GM12892 (cell line): ENCODE measurements around the gene CACNB4.

Experiments
- DNase-seq: peaks from one replicate; pipeline ENCODE4 v3.0.0; 2011; ENCODE audit not compliant: insufficient read length
- FAIRE-seq: peaks from 2 replicates; lab custom pipeline; 2011; peaks lifted over from hg19 to GRCh38; lab: Jason Lieb, UNC
- POLR2A ChIP-seq: IDR thresholded peaks from 2 replicates; pipeline ENCODE4 v1.6.1; 2011; ENCODE audit warnings: low read depth, low read length, control low read depth
- POLR2AphosphoS5 ChIP-seq: IDR thresholded peaks from 2 replicates; pipeline ENCODE4 v1.6.1; 2011; ENCODE audit warnings: low read depth, low read length, control low read depth
- TAF1 ChIP-seq: IDR thresholded peaks from 2 replicates; pipeline ENCODE4 v1.6.1; 2011; ENCODE audit warnings: low read depth, mild to moderate bottlenecking, control low read depth, low read length, borderline replicate concordance

The CACNB4 gene

GRCh38 chr2:151977631-151978030 is 121.2 kb downstream of the CACNB4 start:
- no peak for DNase-seq
- TF ChIP-seq POLR2AphosphoS5 (no peak), TAF1 (no peak), POLR2A (no peak)
- no peak for FAIRE-seq

- peak; percentile 93 for FAIRE-seq
- TF ChIP-seq POLR2A = no peak
- no peak for TF ChIP-seq TAF1
- TF ChIP-seq POLR2AphosphoS5 = no peak
- DNase-seq = peak; percentile 17
These were observed 121.9 kb downstream of the CACNB4 start for GRCh38 chr2:151976945-151977353.

- no peak for TF ChIP-seq POLR2AphosphoS5
- peak; percentile 17 for FAIRE-seq
- DNase-seq = no peak
These were observed 123.1 kb downstream of the CACNB4 start for GRCh38 chr2:151975460-151976414.

- TF ChIP-seq POLR2AphosphoS5 (no peak), TAF1 (no peak), POLR2A (no peak)
- DNase-seq (no peak), FAIRE-seq (no peak)
These were observed 123.9 kb downstream of the CACNB4 start for GRCh38 chr2:151974988-151975387.

- FAIRE-seq (peak; percentile 91), DNase-seq (no peak)
- no peak for TF ChIP-seq POLR2A
- no peak for TF ChIP-seq POLR2AphosphoS5
These were observed 125.0 kb downstream of the CACNB4 start for GRCh38 chr2:151973901-151974199.

- no peak for TF ChIP-seq TAF1
- TF ChIP-seq POLR2AphosphoS5 = no peak
- no peak for TF ChIP-seq POLR2A
- FAIRE-seq (no peak), DNase-seq (no peak)
These were observed 125.6 kb downstream of the CACNB4 start for GRCh38 chr2:151973013-151973900.

- FAIRE-seq (no peak), DNase-seq (no peak)
- no peak for TF ChIP-seq POLR2A
- no peak for TF ChIP-seq POLR2AphosphoS5
- no peak for TF ChIP-seq TAF1
These were observed 126.4 kb downstream of the CACNB4 start for GRCh38 chr2:151972241-151973012.

GRCh38 chr2:151971301-151972051 is 127.4 kb downstream of the CACNB4 start:
- DNase-seq = no peak
- peak; percentile 21 for FAIRE-seq
- no peak for TF ChIP-seq POLR2A
- TF ChIP-seq POLR2AphosphoS5 = no peak
- TF ChIP-seq TAF1 = no peak

GRCh38 chr2:151968770-151969470 is 129.9 kb downstream of the CACNB4 start:
- DNase-seq (no peak), FAIRE-seq (no peak)
- TF ChIP-seq POLR2AphosphoS5 (no peak), POLR2A (no peak), TAF1 (no peak)

- peak; percentile 83 for FAIRE-seq
- no peak for DNase-seq
These were observed 130.8 kb downstream of the CACNB4 start for GRCh38 chr2:151967829-151968722.

More at GRCh38 chr2:151967829-151968722, 130.8 kb downstream of the CACNB4 start:
- TF ChIP-seq TAF1 (no peak), POLR2A (no peak), POLR2AphosphoS5 (no peak)
